IPS-11a (cell line): Measurements from ENCODE around the gene FBXO11.
"Not testable (repeated sequence)": the region's sequence is repeated elsewhere in the genome, so short reads cannot be mapped to it uniquely, and the experiment has no call there.

Experiments used
- H3K4me3 ChIP-seq: one replicate; pipeline ENCODE4 v1.5.1; 2013; ENCODE audit warnings: low read depth, low read length, control low read depth

FBXO11 gene

GRCh38 chr2:47862949-47863348 lies 43.3 kb downstream of the FBXO11 start:
- H3K4me3 ChIP-seq, result no peak overlapping the region

GRCh38 chr2:47853067-47853777 lies 53.1 kb downstream of the FBXO11 start:
- H3K4me3 ChIP-seq, result not testable (repeated sequence)

GRCh38 chr2:47850198-47850597 lies 56.1 kb downstream of the FBXO11 start:
- H3K4me3 ChIP-seq, result no peak overlapping the region

GRCh38 chr2:47849368-47849767 lies 56.9 kb downstream of the FBXO11 start:
- H3K4me3 ChIP-seq, result no peak overlapping the region

- no peak overlapping the region for H3K4me3 ChIP-seq
These were observed 62.1 kb downstream of the FBXO11 start for GRCh38 chr2:47844162-47844561.

- no peak overlapping the region for H3K4me3 ChIP-seq
These were observed 62.9 kb downstream of the FBXO11 start for GRCh38 chr2:47843407-47843806.

- no peak overlapping the region for H3K4me3 ChIP-seq
These were observed 63.5 kb downstream of the FBXO11 start for GRCh38 chr2:47842846-47843245.

- no peak overlapping the region for H3K4me3 ChIP-seq
These were observed 67.6 kb downstream of the FBXO11 start for GRCh38 chr2:47838686-47839085.

- H3K4me3 ChIP-seq, result no peak overlapping the region
These were observed 68.0 kb downstream of the FBXO11 start for GRCh38 chr2:47838249-47838648.

- no peak overlapping the region for H3K4me3 ChIP-seq
These were observed 72.8 kb downstream of the FBXO11 start for GRCh38 chr2:47833516-47833968.

- no peak overlapping the region for H3K4me3 ChIP-seq
These were observed 83.8 kb downstream of the FBXO11 start for GRCh38 chr2:47822518-47822917.

- no peak overlapping the region for H3K4me3 ChIP-seq
These were observed 86.5 kb downstream of the FBXO11 start for GRCh38 chr2:47819834-47820233.

GRCh38 chr2:47818777-47819176 lies 87.5 kb downstream of the FBXO11 start:
- H3K4me3 ChIP-seq, result no peak overlapping the region

GRCh38 chr2:47815764-47816163 lies 90.5 kb downstream of the FBXO11 start:
- no peak overlapping the region for H3K4me3 ChIP-seq

- H3K4me3 ChIP-seq, result no peak overlapping the region
These were observed 94.6 kb downstream of the FBXO11 start for GRCh38 chr2:47811668-47812067.

GRCh38 chr2:47810850-47811249 lies 95.4 kb downstream of the FBXO11 start:
- H3K4me3 ChIP-seq, result no peak overlapping the region

- H3K4me3 ChIP-seq, result no peak overlapping the region
These were observed 96.4 kb downstream of the FBXO11 start for GRCh38 chr2:47809903-47810302.

GRCh38 chr2:47808614-47809013 lies 97.7 kb downstream of the FBXO11 start:
- no peak overlapping the region for H3K4me3 ChIP-seq

- H3K4me3 ChIP-seq, result no peak overlapping the region
These were observed 100.4 kb downstream of the FBXO11 start for GRCh38 chr2:47805850-47806249.

- no peak overlapping the region for H3K4me3 ChIP-seq
These were observed 102.5 kb downstream of the FBXO11 start for GRCh38 chr2:47803770-47804169.

- H3K4me3 ChIP-seq, result no peak overlapping the region
These were observed 102.9 kb downstream of the FBXO11 start for GRCh38 chr2:47803363-47803762.

- no peak overlapping the region for H3K4me3 ChIP-seq
These were observed 105.2 kb downstream of the FBXO11 start for GRCh38 chr2:47801118-47801517.

GRCh38 chr2:47799031-47799609 lies 107.2 kb downstream of the FBXO11 start:
- no peak overlapping the region for H3K4me3 ChIP-seq
